ENCODE data around the gene NELFA. TPM values are rescaled to one million over a fixed set of nuclear protein-coding genes. Genes with fewer than 3 reads are reported as not detected.

NELFA gene
- total RNA-seq, 3 donors from 2014 or later (not counting 1 experiment from before 2014, with no cell fraction given): 38.7 to 47.6 (median 46.0) TPM

DNA sequence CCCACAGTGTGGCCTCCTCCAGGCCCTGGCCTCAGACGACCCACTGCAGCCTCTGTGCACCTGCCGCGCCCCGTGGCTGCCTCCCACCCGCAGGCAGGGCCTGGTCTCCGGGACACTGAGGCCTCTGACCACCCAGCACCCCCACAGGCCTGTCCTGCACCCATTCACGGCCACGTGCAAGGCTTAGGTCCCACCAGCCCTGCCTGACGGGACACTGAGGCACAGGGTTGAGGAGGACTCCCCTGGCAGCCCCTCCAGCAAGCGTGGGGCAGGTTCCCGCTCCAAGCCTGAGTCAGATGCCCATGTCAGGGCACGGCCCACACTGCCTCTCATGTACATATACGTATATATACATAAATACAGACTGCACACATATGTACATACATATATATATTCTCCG lies 23.5 kb downstream of the NELFA start:
- no peaks in the 10 kb centered on the region for H3K4me1 ChIP-seq (ENCODE audit: control insufficient read depth, insufficient read depth, low read length)
- DNase-seq (no peak), ATAC-seq (no peak)
- H3K4me3 ChIP-seq (ENCODE audit: low read length): no peak overlapping the region
- Mint-ChIP-seq H3K9me3 (no peaks in the 10 kb centered on the region), H3K27me3 (ENCODE audit: low read depth in 2 of 2) (no peaks in the 10 kb centered on the region), H3K36me3 (no peaks in the 10 kb centered on the region), H3K27ac (no peak overlapping the region), H3K4me3 (no peak overlapping the region), H3K4me1 (peaks cover 5 to 9% of the 10 kb centered on the region in 2 donors)
- TF ChIP-seq, protein P1, sequence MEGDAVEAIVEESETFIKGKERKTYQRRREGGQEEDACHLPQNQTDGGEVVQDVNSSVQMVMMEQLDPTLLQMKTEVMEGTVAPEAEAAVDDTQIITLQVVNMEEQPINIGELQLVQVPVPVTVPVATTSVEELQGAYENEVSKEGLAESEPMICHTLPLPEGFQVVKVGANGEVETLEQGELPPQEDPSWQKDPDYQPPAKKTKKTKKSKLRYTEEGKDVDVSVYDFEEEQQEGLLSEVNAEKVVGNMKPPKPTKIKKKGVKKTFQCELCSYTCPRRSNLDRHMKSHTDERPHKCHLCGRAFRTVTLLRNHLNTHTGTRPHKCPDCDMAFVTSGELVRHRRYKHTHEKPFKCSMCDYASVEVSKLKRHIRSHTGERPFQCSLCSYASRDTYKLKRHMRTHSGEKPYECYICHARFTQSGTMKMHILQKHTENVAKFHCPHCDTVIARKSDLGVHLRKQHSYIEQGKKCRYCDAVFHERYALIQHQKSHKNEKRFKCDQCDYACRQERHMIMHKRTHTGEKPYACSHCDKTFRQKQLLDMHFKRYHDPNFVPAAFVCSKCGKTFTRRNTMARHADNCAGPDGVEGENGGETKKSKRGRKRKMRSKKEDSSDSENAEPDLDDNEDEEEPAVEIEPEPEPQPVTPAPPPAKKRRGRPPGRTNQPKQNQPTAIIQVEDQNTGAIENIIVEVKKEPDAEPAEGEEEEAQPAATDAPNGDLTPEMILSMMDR (IDR thresholded peaks at IDR 0.05): no peak
- peaks cover 87% of the 10 kb centered on the region for H3K36me3 ChIP-seq (ENCODE audit: control insufficient read depth, insufficient read depth, low read length)
- H3K27ac ChIP-seq (ENCODE audit: low read length): no peak overlapping the region
- WGBS (ENCODE audit: insufficient coverage): 95% methylated on average over 14 of the region's 14 CpGs
- H3K27me3 ChIP-seq (ENCODE audit: control insufficient read depth, insufficient read depth, low read length): no peaks in the 10 kb centered on the region
- H3K9me3 ChIP-seq (ENCODE audit: control insufficient read depth, insufficient read depth, low read length): no peaks in the 10 kb centered on the region
- intact Hi-C loops (cut with micrococcal nuclease): no loop called here

DNA sequence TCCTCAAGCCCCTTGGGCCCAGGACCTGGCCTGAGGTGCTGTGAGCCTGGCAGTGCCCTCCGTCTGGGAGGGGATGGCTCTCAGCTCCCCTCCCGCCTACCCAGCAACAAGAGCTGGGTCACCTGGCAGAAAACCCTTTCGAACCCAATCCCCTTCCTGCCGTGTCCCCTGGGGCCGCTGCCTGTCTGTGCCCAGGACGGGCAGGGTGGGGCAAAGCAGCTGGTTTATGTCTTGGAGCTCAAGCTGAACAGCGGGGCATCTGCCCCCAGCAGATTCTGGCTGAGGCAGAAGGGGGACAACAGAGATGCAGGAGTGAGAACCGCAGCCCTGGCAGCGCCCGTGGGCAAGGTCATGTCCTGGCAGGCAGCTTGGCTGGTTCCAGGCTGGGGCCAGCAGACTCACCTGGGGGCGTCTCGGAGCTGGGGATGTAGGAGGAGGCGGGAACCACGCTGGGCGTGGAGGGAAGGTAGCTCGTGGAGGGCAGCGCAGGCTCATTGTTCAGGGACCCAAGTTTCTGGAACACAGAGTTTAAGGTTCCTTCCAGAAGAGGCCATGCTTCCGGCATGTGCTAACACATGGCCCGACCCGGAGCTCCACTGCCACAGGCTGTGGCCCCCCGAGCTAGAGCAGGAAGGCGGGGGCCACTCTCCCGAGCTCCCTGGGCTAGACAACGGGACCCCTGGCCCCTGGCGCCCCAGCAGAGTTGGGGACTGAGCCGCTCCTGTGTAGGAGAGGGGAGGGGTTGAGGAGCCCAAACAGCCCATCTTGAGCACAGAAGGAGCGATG lies 24.2 kb downstream of the NELFA start:
- H3K27ac Mint-ChIP-seq: no peak overlapping the region
- H3K9me3 Mint-ChIP-seq: no peaks in the 10 kb centered on the region
- no peak overlapping the region for H3K4me3 Mint-ChIP-seq
- no peaks in the 10 kb centered on the region for H3K27me3 ChIP-seq (ENCODE audit: control insufficient read depth, insufficient read depth, low read length)
- no peak for ATAC-seq
- TF ChIP-seq, protein P1 (IDR thresholded peaks at IDR 0.05): no peak
- H3K27me3 Mint-ChIP-seq (ENCODE audit: low read depth in 2 of 2): no peaks in the 10 kb centered on the region
- H3K4me3 ChIP-seq (ENCODE audit: low read length): no peak overlapping the region
- intact Hi-C loops (cut with micrococcal nuclease): no loop called here
- WGBS (ENCODE audit: insufficient coverage): 92% methylated on average over 27 of the region's 27 CpGs
- no peak overlapping the region for H3K27ac ChIP-seq (ENCODE audit: low read length)
- no peaks in the 10 kb centered on the region for H3K4me1 ChIP-seq (ENCODE audit: control insufficient read depth, insufficient read depth, low read length)
- no peaks in the 10 kb centered on the region for H3K36me3 Mint-ChIP-seq
- DNase-seq: no peak
- H3K4me1 Mint-ChIP-seq: peaks cover 5 to 9% of the 10 kb centered on the region in 2 donors
- no peaks in the 10 kb centered on the region for H3K9me3 ChIP-seq (ENCODE audit: control insufficient read depth, insufficient read depth, low read length)
- peaks cover 88% of the 10 kb centered on the region for H3K36me3 ChIP-seq (ENCODE audit: control insufficient read depth, insufficient read depth, low read length)

DNA sequence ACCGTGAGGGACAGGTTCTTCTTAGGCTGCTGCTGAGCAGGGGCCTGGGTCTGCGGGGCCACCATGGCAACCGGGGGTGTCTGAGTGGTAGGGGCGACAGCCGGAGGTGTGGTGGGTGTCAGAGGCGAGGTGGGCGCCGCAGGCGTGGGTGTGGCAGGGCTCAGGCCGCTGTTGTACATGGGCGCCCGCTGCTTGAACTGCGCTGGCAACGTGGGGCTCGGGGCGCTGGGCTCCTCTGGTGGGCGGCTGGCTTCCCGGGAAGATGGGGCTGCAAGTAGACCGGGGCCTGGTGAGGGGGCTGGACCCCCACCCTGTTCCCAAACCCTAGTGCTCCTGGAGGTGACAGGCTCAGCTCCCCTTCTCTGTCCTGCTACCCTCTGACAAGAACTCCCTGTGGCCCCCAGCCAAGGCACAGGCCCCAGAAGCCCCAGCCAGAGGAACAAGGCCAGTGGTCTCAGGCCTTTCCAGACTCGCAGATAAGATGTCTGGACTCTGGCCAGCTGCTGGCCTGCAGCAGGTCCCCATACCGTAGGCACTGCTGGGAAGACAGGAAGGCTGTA lies 24.8 kb downstream of the NELFA start:
- intact Hi-C loops (cut with micrococcal nuclease): no loop called here
- ATAC-seq (no peak), DNase-seq (no peak)
- Histone ChIP-seq H3K27me3 (ENCODE audit: control insufficient read depth, insufficient read depth, low read length) (no peaks in the 10 kb centered on the region), H3K27ac (ENCODE audit: low read length) (no peak overlapping the region), H3K4me3 (ENCODE audit: low read length) (no peak overlapping the region), H3K4me1 (ENCODE audit: control insufficient read depth, insufficient read depth, low read length) (no peaks in the 10 kb centered on the region), H3K9me3 (ENCODE audit: control insufficient read depth, insufficient read depth, low read length) (no peaks in the 10 kb centered on the region), H3K36me3 (ENCODE audit: control insufficient read depth, insufficient read depth, low read length) (peaks cover 82% of the 10 kb centered on the region)
- H3K9me3 Mint-ChIP-seq: no peaks in the 10 kb centered on the region
- peaks cover 5 to 9% of the 10 kb centered on the region in 2 donors for H3K4me1 Mint-ChIP-seq
- no peaks in the 10 kb centered on the region for H3K36me3 Mint-ChIP-seq
- TF ChIP-seq, protein P1 (IDR thresholded peaks at IDR 0.05): no peak
- H3K4me3 Mint-ChIP-seq: no peak overlapping the region
- no peak overlapping the region for H3K27ac Mint-ChIP-seq
- no peaks in the 10 kb centered on the region for H3K27me3 Mint-ChIP-seq (ENCODE audit: low read depth in 2 of 2)
- WGBS (ENCODE audit: insufficient coverage): 97% methylated on average over 21 of the region's 21 CpGs
